Measurements from ENCODE around the gene SAMD11. TPM values are rescaled to one million over a fixed set of nuclear protein-coding genes. Genes with fewer than 3 reads are reported as not detected.

The SAMD11 gene
- total and polyA plus RNA-seq, 2 of the 13 experiments (the other 11 are each of a cell fraction or from before 2014, with no cell fraction given), result 0.11 TPM; not detected in 1

- TF ChIP-seq, protein P1, sequence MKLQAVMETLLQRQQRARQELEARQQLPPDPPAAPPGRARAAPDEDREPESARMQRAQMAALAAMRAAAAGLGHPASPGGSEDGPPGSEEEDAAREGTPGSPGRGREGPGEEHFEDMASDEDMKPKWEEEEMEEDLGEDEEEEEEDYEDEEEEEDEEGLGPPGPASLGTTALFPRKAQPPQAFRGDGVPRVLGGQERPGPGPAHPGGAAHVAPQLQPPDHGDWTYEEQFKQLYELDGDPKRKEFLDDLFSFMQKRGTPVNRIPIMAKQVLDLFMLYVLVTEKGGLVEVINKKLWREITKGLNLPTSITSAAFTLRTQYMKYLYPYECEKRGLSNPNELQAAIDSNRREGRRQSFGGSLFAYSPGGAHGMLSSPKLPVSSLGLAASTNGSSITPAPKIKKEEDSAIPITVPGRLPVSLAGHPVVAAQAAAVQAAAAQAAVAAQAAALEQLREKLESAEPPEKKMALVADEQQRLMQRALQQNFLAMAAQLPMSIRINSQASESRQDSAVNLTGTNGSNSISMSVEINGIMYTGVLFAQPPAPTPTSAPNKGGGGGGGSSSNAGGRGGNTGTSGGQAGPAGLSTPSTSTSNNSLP (IDR thresholded peaks at IDR 0.05; ENCODE audit: low read depth, low read length), result no peak
- no peak for TF ChIP-seq ZFP90 (CRISPR knock-in tag; IDR thresholded peaks at IDR 0.05; ENCODE audit: borderline replicate concordance)
- no peak for TF ChIP-seq ZNF614 (CRISPR knock-in tag; IDR thresholded peaks at IDR 0.05; ENCODE audit: borderline replicate concordance)
These were observed 49.2 kb downstream of the SAMD11 start (continued) for GRCh38 chr1:972726-973458.

DNA sequence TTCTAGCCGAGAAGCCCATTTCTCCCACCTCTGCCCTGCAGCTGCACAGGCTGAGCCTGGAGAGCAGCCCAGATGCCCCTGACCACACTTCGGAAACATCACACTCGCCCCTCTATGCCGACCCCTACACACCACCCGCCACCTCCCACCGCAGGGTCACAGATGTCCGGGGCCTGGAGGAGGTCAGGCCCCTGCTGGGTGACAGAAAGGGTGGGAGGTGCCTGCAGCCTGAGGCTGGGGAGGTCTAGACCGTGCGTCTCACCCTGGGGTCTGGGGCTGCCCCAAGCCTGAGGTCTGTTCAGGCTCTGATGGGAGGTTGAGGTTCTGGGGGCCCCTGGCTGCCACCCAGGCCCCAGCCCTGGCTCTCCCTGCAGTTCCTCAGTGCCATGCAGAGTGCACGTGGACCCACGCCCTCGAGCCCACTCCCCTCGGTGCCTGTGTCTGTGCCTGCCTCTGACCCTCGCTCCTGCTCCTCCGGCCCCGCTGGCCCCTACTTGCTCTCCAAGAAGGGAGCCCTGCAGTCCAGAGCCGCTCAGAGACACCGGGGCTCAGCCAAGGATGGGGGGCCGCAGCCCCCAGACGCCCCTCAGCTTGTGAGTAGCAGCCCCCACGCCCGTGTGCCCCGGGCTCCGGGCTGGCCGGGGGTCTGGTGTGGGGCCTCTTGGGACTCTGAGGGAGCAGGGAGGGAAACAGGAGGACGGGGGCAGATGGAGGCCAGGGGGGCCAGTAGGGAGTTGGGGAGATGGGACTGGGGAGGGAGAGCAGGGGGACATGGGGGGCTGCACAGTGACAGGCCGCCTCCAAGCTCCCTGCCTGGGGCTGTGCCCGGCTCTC lies 50.0 kb downstream of the SAMD11 start:
- no peak overlapping the region for H3K4me3 ChIP-seq (replicated peaks in 1 of 3; ENCODE audit: insufficient read depth in 1 of 3, low read depth in 2 of 3, low read length in 3 of 3)
- no peaks in the 10 kb centered on the region for H4K20me1 ChIP-seq (ENCODE audit: insufficient read depth, low read length)
- H3K4me2 ChIP-seq (ENCODE audit: low read depth, low read length), result no peak overlapping the region
- no peaks in the 10 kb centered on the region for H3K79me2 ChIP-seq (ENCODE audit: insufficient read depth, low read length)
- no peaks in the 10 kb centered on the region for H3K36me3 ChIP-seq (replicated peaks in 1 of 2; ENCODE audit: control insufficient read depth in 1 of 2, insufficient read depth in 2 of 2, low read length in 2 of 2)
- ChIA-PET CTCF (ENCODE audit: low intra/inter-chr PET ratio, low total read pairs) (no interaction called here), POLR2A (no interaction called here)
- H3K27ac ChIP-seq (ENCODE audit: extremely low read length, insufficient read depth, low read length), result no peak overlapping the region
- no peak for FAIRE-seq
- no peak overlapping the region for H3K9ac ChIP-seq (ENCODE audit: insufficient read depth, low read depth, low read length)
- in situ Hi-C loops (cut with HindIII; ENCODE audit: extremely low pct_ligation_motif_present, low pct_unique_long_range_greater_than_20kb), result no loop called here
- no peaks in the 10 kb centered on the region for H3K9me3 ChIP-seq (ENCODE audit: low read length)
- H3K4me1 ChIP-seq (ENCODE audit: insufficient read depth, low read length), result peaks cover 10% of the 10 kb centered on the region
- intact Hi-C loops (cut with micrococcal nuclease; ENCODE audit: unreplicated experiment), result no loop called here
- BruUV-seq (replicated peaks), result no TSS peak
- peaks cover 0 to 3% of the 10 kb centered on the region in 2 experiments; a peak in 2 of 5 replicates for H3K27me3 ChIP-seq (ENCODE audit: control insufficient read depth in 1 of 2, insufficient read depth in 2 of 2, low read length in 2 of 2)
- ATAC-seq, result no peak
- no peak for DNase-seq (ENCODE audit: low spot score)
- WGBS (ENCODE audit: low lambda C conversion rate), result 91% methylated on average over 16 of the region's 28 CpGs
- no peak overlapping the region for H2AFZ ChIP-seq (ENCODE audit: low read length)
- no peak for TF ChIP-seq THAP7 (CRISPR knock-in tag; IDR thresholded peaks at IDR 0.05)
- TF ChIP-seq MAZ (IDR thresholded peaks at IDR 0.05; ENCODE audit: borderline replicate concordance, low read depth, low read length), result no peak
- no peak for TF ChIP-seq MAZ (CRISPR knock-in tag; IDR thresholded peaks at IDR 0.05; ENCODE audit: low read depth)
- no peak for TF ChIP-seq ZBTB38 (CRISPR knock-in tag; IDR thresholded peaks at IDR 0.05)
- TF ChIP-seq NR1H2 (CRISPR knock-in tag; IDR thresholded peaks at IDR 0.05; ENCODE audit: borderline replicate concordance, low read depth), result no peak
- no peak for TF ChIP-seq ZFX (CRISPR knock-in tag; IDR thresholded peaks at IDR 0.05; ENCODE audit: low read depth)
- no peak for TF ChIP-seq PBX3 (CRISPR knock-in tag; IDR thresholded peaks at IDR 0.05; ENCODE audit: borderline replicate concordance)
- TF ChIP-seq ZNF761 (CRISPR knock-in tag; conservative IDR thresholded peaks at IDR 0.05), result no peak
- no peak for TF ChIP-seq CHD4 (IDR thresholded peaks at IDR 0.05; ENCODE audit: borderline replicate concordance, low read length)

Measured in HepG2 (cell line).